ENCODE data around the gene ZMYM4.

DNA sequence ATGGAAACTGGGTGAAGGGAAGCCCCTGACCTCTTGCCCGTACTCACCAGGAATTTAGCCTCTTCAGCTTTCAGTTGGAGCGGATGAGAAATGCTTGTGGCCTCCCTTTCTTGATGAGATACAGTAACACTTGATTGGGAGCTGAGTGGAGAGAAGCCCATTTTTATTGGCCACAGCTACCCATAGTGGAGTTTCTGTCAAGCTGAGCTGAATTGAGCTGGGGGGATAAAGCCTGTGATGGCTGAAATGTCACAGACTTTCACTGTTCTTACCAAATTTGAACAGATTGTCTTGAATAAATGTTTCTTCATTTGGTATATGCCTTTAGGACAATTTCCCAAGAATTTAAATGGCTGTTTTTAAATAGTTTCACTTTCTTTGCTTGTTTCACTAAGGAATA is 125.9 kb downstream of the ZMYM4 start:
- TF ChIP-seq POLR2AphosphoS5 (IDR thresholded peaks at IDR 0.05; ENCODE audit: low read depth, low read length) (no peak), TAF1 (IDR thresholded peaks at IDR 0.05; ENCODE audit: borderline replicate concordance, insufficient read depth, low read length) (no peak), SIN3A (IDR thresholded peaks at IDR 0.05; ENCODE audit: borderline replicate concordance, insufficient read depth, low read length) (no peak), FOXP2 (optimal IDR thresholded peaks at IDR 0.05; ENCODE audit: borderline replicate concordance, extremely low read depth, extremely low read length, insufficient read depth) (no peak)
- TF ChIP-seq, protein P1, sequence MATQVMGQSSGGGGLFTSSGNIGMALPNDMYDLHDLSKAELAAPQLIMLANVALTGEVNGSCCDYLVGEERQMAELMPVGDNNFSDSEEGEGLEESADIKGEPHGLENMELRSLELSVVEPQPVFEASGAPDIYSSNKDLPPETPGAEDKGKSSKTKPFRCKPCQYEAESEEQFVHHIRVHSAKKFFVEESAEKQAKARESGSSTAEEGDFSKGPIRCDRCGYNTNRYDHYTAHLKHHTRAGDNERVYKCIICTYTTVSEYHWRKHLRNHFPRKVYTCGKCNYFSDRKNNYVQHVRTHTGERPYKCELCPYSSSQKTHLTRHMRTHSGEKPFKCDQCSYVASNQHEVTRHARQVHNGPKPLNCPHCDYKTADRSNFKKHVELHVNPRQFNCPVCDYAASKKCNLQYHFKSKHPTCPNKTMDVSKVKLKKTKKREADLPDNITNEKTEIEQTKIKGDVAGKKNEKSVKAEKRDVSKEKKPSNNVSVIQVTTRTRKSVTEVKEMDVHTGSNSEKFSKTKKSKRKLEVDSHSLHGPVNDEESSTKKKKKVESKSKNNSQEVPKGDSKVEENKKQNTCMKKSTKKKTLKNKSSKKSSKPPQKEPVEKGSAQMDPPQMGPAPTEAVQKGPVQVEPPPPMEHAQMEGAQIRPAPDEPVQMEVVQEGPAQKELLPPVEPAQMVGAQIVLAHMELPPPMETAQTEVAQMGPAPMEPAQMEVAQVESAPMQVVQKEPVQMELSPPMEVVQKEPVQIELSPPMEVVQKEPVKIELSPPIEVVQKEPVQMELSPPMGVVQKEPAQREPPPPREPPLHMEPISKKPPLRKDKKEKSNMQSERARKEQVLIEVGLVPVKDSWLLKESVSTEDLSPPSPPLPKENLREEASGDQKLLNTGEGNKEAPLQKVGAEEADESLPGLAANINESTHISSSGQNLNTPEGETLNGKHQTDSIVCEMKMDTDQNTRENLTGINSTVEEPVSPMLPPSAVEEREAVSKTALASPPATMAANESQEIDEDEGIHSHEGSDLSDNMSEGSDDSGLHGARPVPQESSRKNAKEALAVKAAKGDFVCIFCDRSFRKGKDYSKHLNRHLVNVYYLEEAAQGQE (IDR thresholded peaks at IDR 0.05; ENCODE audit: insufficient read depth in 1 of 2, low read depth in 2 of 2, low read length in 2 of 2), result no peak
